Heart right ventricle (tissue), 16 donors: ENCODE measurements around the gene ZNF600. TPM values are rescaled to one million over a fixed set of nuclear protein-coding genes. Genes with fewer than 3 reads are reported as not detected.
"Not testable (repeated sequence)": the region's sequence is repeated elsewhere in the genome, so short reads cannot be mapped to it uniquely, and the experiment has no call there.

ENCODE experiments used
- ATAC-seq, 8 donors: fragments of 200-7000 bp; cut with Tn5 transposase; one replicate each; pipeline ENCODE4 v1.9.1; 2020; ENCODE audit warnings: mild to moderate bottlenecking in 8 of 8, moderate library complexity in 8 of 8, moderate number of reproducible peaks in 1 of 8
- DNase-seq, 2 donors: peaks; one replicate each; pipeline ENCODE4 v3.0.0-alpha.2; 2020
- H3K27ac ChIP-seq, 10 donors: fragments of 200-600 bp; sonication (generic) in 2 of 10; one replicate each; pipeline versions ENCODE4 v1.5.0 to v1.8.0; 2020 to 2022; ENCODE audit warnings: mild to moderate bottlenecking in 3 of 10
- H3K27me3 ChIP-seq, 7 donors: fragments of 200-600 bp; one replicate each; pipeline ENCODE4 v1.8.0; 2021 to 2022; ENCODE audit warnings: mild to moderate bottlenecking in 2 of 7
- H3K36me3 ChIP-seq, 9 donors: fragments of 200-600 bp; sonication (generic) in 1 of 9; one replicate each; pipeline versions ENCODE4 v1.5.0 to v1.8.0; 2020 to 2022; ENCODE audit warnings: mild to moderate bottlenecking in 2 of 9
- H3K4me1 ChIP-seq, 9 donors: fragments of 200-600 bp; sonication (generic) in 1 of 9; one replicate each; pipeline versions ENCODE4 v1.5.0 to v1.8.0; 2020 to 2022; ENCODE audit warnings: mild to moderate bottlenecking in 4 of 9
- H3K4me3 ChIP-seq, 10 donors: fragments of 200-600 bp; sonication (generic) in 2 of 10; one replicate each; pipeline versions ENCODE4 v1.5.0 to v1.8.0; 2020 to 2022; ENCODE audit warnings: mild to moderate bottlenecking in 7 of 10, moderate library complexity in 2 of 10
- H3K9me3 ChIP-seq, 11 donors: fragments of 200-600 bp in 10 of 11; sonication (generic) in 2 of 11; one replicate each; pipeline versions ENCODE4 v1.5.0 to v1.8.0; 2013 to 2022; ENCODE audit warnings: mild to moderate bottlenecking in 2 of 11, control low read depth in 1 of 11, moderate library complexity in 1 of 11
- WGBS, 2 donors: extraction: QIAGEN DNeasy Blood & Tissue Kit; methylation state at CpG; one replicate each; pipeline ENCODE4 v1.1.7; 2013; ENCODE audit warnings: inconsistent platforms in 1 of 2; 5-methylcytosine and 5-hydroxymethylcytosine counted together
- intact Hi-C, 10 donors: fragments of 100-400 bp; cut with DNase I; formaldehyde crosslinking; loops; one replicate each; pipeline versions ENCODE4 v1.11.1 to v1.14.2; 2022
- polyA plus RNA-seq, 2 donors: library from polyadenylated mRNA; stranded (reverse); fragments of 200-250 nt; gene quantifications; one replicate each; pipeline ENCODE4 v1.2.3, GENCODE V29; 2013
- total RNA-seq, 10 donors: library from RNA; stranded (reverse); fragmentation: NEBNext Ultra II Directional in 3 of 10; extraction: Animal tissue kit (Norgen Biotek cat#: 25700) in 3 of 10; gene quantifications; one replicate each; pipeline versions ENCODE4 v1.2.1 to v1.2.4, GENCODE V29; 2021 to 2023
- TF ChIP-seq, protein P1 (sequence below), 9 donors: fragments of 200-600 bp; sonication (generic) in 2 of 9; IDR thresholded peaks; one replicate each; pipeline versions ENCODE4 v1.5.0 to v1.8.0; 2021 to 2022; ENCODE audit warnings: antibody characterized with exemption in 9 of 9, mild to moderate bottlenecking in 5 of 9, moderate library complexity in 1 of 9
- donor health status: Arrhythmogenic right ventricular cardiomyopathy.
- donor health status: ischemic (EF 13 %, LVEDD 7.1; RV severe dilation, severe dysfunction).
- donor health status: healthy with polysubstance abuse.
- donor health status: DM: no; HTN: yes; CAD: no.
- donor health status: DM: no; HTN: no; CAD: no.
- donor health status: ischemic (EF 25% LVEDD 6.9; RV normal size, moderate dysfunction).
- donor health status: ischemic (EF 25% LVEDD 5.7; RV mildly dilated, moderate dysfunction).
- donor health status: healthy.
- donor health status: DM: yes; HTN: yes; CAD: no.
- donor health status: Ischemic cardiomyopathy.
- donor health status: ischemic (EF 35%, LVEDD 5.7; RV mildly dilated, moderate dysfunction).
- donor health status: nonischemic (EF 11% LVEDD 7.7; RV severe dilation, severe dysfunction).
- donor health status: DM: yes; HTN: yes; CAD: no.
- donor health status: PGD.
- donor health status: ischemic (EF 29% LVEDD 5.4; RV normal size, mild dysfunction).
- donor health status: nonischemic (EF 23%, LVEDD 6.1; RV moderate dilation, normal function).

The ZNF600 gene
- total and polyA plus RNA-seq, 12 donors: 1.5 to 6.9 (median 2.5) TPM

DNA sequence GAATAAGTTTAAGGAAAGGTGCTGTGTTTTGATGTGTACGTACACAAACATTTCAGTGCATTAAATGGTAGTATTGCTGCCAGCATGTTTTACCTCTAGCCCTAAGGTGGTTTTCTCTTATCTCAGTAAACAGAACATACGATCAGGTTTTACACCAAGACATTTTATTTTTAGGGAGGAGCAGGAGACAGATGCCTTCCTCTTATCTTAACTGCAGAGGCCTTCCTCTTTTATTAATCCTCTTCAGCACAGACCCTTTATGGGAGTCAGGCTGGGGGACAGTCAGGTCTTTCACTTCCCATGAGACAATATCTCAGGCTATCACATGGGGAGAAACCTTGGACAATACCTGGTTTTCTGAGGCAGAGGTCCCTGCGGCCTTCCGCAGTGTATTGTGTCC is 36.8 kb downstream of the ZNF600 start:
- ATAC-seq (no peak), DNase-seq (no peak)
- peaks cover 0 to 4% (median 0%) of the 10 kb centered on the region in 9 donors for H3K4me1 ChIP-seq
- intact Hi-C loops: loop anchor here in 5 of 10 donors (2.0 to 10.0 kb wide), 6 partner anchors 145 to 505 kb away; no protein-coding TSS in a partner anchor
- H3K27me3 ChIP-seq: no peaks in the 10 kb centered on the region
- H3K36me3 ChIP-seq: no peaks in the 10 kb centered on the region
- no peak overlapping the region for H3K27ac ChIP-seq
- TF ChIP-seq, protein P1, sequence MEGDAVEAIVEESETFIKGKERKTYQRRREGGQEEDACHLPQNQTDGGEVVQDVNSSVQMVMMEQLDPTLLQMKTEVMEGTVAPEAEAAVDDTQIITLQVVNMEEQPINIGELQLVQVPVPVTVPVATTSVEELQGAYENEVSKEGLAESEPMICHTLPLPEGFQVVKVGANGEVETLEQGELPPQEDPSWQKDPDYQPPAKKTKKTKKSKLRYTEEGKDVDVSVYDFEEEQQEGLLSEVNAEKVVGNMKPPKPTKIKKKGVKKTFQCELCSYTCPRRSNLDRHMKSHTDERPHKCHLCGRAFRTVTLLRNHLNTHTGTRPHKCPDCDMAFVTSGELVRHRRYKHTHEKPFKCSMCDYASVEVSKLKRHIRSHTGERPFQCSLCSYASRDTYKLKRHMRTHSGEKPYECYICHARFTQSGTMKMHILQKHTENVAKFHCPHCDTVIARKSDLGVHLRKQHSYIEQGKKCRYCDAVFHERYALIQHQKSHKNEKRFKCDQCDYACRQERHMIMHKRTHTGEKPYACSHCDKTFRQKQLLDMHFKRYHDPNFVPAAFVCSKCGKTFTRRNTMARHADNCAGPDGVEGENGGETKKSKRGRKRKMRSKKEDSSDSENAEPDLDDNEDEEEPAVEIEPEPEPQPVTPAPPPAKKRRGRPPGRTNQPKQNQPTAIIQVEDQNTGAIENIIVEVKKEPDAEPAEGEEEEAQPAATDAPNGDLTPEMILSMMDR (IDR thresholded peaks at IDR 0.05): no peak
- H3K4me3 ChIP-seq: no peak overlapping the region
- no peaks in the 10 kb centered on the region for H3K9me3 ChIP-seq
- WGBS, 2 donors: 64 to 65% methylated on average over 4 of the region's 4 CpGs

GRCh38 chr19:52748336-52748950 is 38.1 kb downstream of the ZNF600 start:
- TF ChIP-seq, protein P1 (IDR thresholded peaks at IDR 0.05): peak; percentile 15 to 63 (median 46)
- ATAC-seq: peak in 2 of 8 donors; percentile 46 to 60
- intact Hi-C loops: loop anchor here in 5 of 10 donors (1.0 to 10.0 kb wide), 7 partner anchors 144 to 504 kb away; no protein-coding TSS in a partner anchor
- WGBS, 2 donors: 32 to 41% methylated on average over 8 of the region's 8 CpGs
- Histone ChIP-seq H3K27ac (no peak overlapping the region), H3K4me3 (no peak overlapping the region), H3K9me3 (no peaks in the 10 kb centered on the region), H3K36me3 (no peaks in the 10 kb centered on the region), H3K4me1 (peaks cover 0 to 4% (median 0%) of the 10 kb centered on the region in 9 donors), H3K27me3 (no peaks in the 10 kb centered on the region)
- peak in 1 of 2 donors; percentile 8 for DNase-seq

GRCh38 chr19:52745919-52746318 is 40.7 kb downstream of the ZNF600 start:
- 59 to 64% methylated on average over 10 of the region's 10 CpGs for WGBS, 2 donors
- DNase-seq, H3K27me3 ChIP-seq, H3K9me3 ChIP-seq, H3K27ac ChIP-seq, H3K36me3 ChIP-seq, H3K4me3 ChIP-seq, H3K4me1 ChIP-seq, ATAC-seq: not testable (repeated sequence)
- intact Hi-C loops: loop anchor here in 4 of 10 donors (5.0 to 10.0 kb wide), 5 partner anchors 141 to 501 kb away; no protein-coding TSS in a partner anchor

- Histone ChIP-seq H3K4me1 (no peaks in the 10 kb centered on the region), H3K27ac (no peak overlapping the region), H3K4me3 (no peak overlapping the region), H3K9me3 (no peaks in the 10 kb centered on the region), H3K27me3 (no peaks in the 10 kb centered on the region), H3K36me3 (no peaks in the 10 kb centered on the region)
- 87 to 93% methylated on average over 3 of the region's 3 CpGs for WGBS, 2 donors
- DNase-seq (no peak), ATAC-seq (no peak)
- TF ChIP-seq, protein P1 (IDR thresholded peaks at IDR 0.05): no peak
- intact Hi-C loops: loop anchor here in 3 of 10 donors (10.0 kb wide), 3 partner anchors 138 to 498 kb away; no protein-coding TSS in a partner anchor
Observed at GRCh38 chr19:52743091-52743490, 43.5 kb downstream of the ZNF600 start.

DNA sequence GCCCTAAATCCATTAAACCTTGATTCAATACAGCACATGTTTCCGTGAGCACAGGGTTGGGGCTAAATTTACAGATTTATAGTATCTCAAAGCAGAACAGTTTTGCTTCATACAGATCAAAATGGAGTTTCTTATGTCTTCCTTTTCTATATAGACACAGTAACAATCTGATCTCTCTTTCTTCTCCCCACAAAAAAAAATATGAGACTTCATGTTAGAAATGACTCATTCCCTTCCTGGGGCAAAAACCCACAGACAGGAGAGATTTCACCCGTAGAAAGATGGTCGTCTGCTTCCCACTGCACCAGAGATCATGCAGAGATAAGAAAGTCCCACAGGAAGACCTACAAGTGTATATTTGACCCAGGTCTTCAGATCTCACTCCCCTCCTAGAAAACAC is 44.1 kb downstream of the ZNF600 start:
- H3K9me3 ChIP-seq: no peaks in the 10 kb centered on the region
- no peak overlapping the region for H3K27ac ChIP-seq
- TF ChIP-seq, protein P1 (IDR thresholded peaks at IDR 0.05): no peak
- no peaks in the 10 kb centered on the region for H3K4me1 ChIP-seq
- no peaks in the 10 kb centered on the region for H3K27me3 ChIP-seq
- intact Hi-C loops: loop anchor here in 3 of 10 donors (10.0 kb wide), 3 partner anchors 138 to 498 kb away; no protein-coding TSS in a partner anchor
- no peak overlapping the region for H3K4me3 ChIP-seq
- ATAC-seq (no peak), DNase-seq (no peak)
- 47 to 55% methylated on average over 3 of the region's 3 CpGs for WGBS, 2 donors
- no peaks in the 10 kb centered on the region for H3K36me3 ChIP-seq
